ENCODE results near the gene ZBTB37. TPM values are rescaled to one million over a fixed set of nuclear protein-coding genes. Genes with fewer than 3 reads are reported as not detected.

Gene ZBTB37
- total RNA-seq, 3 donors from 2014 or later: 9.3 to 13.2 (median 12.0) TPM

- Histone ChIP-seq H3K36me3 (ENCODE audit: low read depth) (no peaks in the 10 kb centered on the region), H3K4me3 (no peak overlapping the region), H3K9me3 (no peaks in the 10 kb centered on the region), H3K4me1 (ENCODE audit: low read depth) (peaks cover 3% of the 10 kb centered on the region)
- intact Hi-C loops (cut with DNase I, micrococcal nuclease): loop anchor here in 1 of 2 donors (10.0 kb wide), 1 partner anchor 403 kb away; no protein-coding TSS in a partner anchor
- no peak for ATAC-seq
- DNase-seq: no peak
- no peak for TF ChIP-seq CTCF (IDR thresholded peaks at IDR 0.05)
These were observed 40.6 kb upstream of the ZBTB37 start for GRCh38 chr1:173827611-173828010.

GRCh38 chr1:173832748-173833147 lies 35.4 kb upstream of the ZBTB37 start:
- DNase-seq (no peak), ATAC-seq (no peak)
- Histone ChIP-seq H3K4me1 (ENCODE audit: low read depth) (no peaks in the 10 kb centered on the region), H3K4me3 (no peak overlapping the region), H3K36me3 (ENCODE audit: low read depth) (no peaks in the 10 kb centered on the region), H3K9me3 (no peaks in the 10 kb centered on the region)
- intact Hi-C loops (cut with DNase I, micrococcal nuclease): no loop called here
- TF ChIP-seq CTCF (IDR thresholded peaks at IDR 0.05): no peak

GRCh38 chr1:173852105-173852504 lies 16.1 kb upstream of the ZBTB37 start:
- intact Hi-C loops (cut with DNase I, micrococcal nuclease): no loop called here
- DNase-seq (no peak), ATAC-seq (no peak)
- no peak for TF ChIP-seq CTCF (IDR thresholded peaks at IDR 0.05)
- Histone ChIP-seq H3K36me3 (ENCODE audit: low read depth) (no peaks in the 10 kb centered on the region), H3K9me3 (no peaks in the 10 kb centered on the region), H3K4me3 (no peak overlapping the region), H3K4me1 (ENCODE audit: low read depth) (no peaks in the 10 kb centered on the region)

- H3K4me1 ChIP-seq (ENCODE audit: low read depth): no peaks in the 10 kb centered on the region
- H3K36me3 ChIP-seq (ENCODE audit: low read depth): no peaks in the 10 kb centered on the region
- ATAC-seq (no peak), DNase-seq (no peak)
- H3K4me3 ChIP-seq: no peak overlapping the region
- no peaks in the 10 kb centered on the region for H3K9me3 ChIP-seq
- TF ChIP-seq CTCF (IDR thresholded peaks at IDR 0.05): no peak
- intact Hi-C loops (cut with DNase I, micrococcal nuclease): no loop called here
These were observed 15.1 kb upstream of the ZBTB37 start for GRCh38 chr1:173853074-173853473.

- no peaks in the 10 kb centered on the region for H3K9me3 ChIP-seq
- H3K36me3 ChIP-seq (ENCODE audit: low read depth): no peaks in the 10 kb centered on the region
- ATAC-seq (no peak), DNase-seq (no peak)
- no peaks in the 10 kb centered on the region for H3K4me1 ChIP-seq (ENCODE audit: low read depth)
- intact Hi-C loops (cut with DNase I, micrococcal nuclease): no loop called here
- no peak for TF ChIP-seq CTCF (IDR thresholded peaks at IDR 0.05)
- H3K4me3 ChIP-seq: no peak overlapping the region
These were observed 12.2 kb upstream of the ZBTB37 start for GRCh38 chr1:173856014-173856413.

- H3K36me3 ChIP-seq (ENCODE audit: low read depth): no peaks in the 10 kb centered on the region
- intact Hi-C loops (cut with DNase I, micrococcal nuclease): no loop called here
These were observed 11.3 kb upstream of the ZBTB37 start for GRCh38 chr1:173856903-173857302.

More at GRCh38 chr1:173856903-173857302, 11.3 kb upstream of the ZBTB37 start:
- no peaks in the 10 kb centered on the region for H3K4me1 ChIP-seq (ENCODE audit: low read depth)
- no peaks in the 10 kb centered on the region for H3K9me3 ChIP-seq
- no peak overlapping the region for H3K4me3 ChIP-seq
- DNase-seq (no peak), ATAC-seq (no peak)
- TF ChIP-seq CTCF (IDR thresholded peaks at IDR 0.05): no peak

Data from mucosa of descending colon (tissue), 3 donors.